Stimulated activated CD4-positive, alpha-beta T cell treated with anti-CD3 and anti-CD28 coated beads, Interleukin-4, amount 100 ng/mL, for 24 hours (primary cell): ENCODE measurements around the gene AHR.

ENCODE experiments used
- DNase-seq: peaks from one replicate; pipeline ENCODE4 v3.0.0-alpha.2; 2020

AHR gene

DNA sequence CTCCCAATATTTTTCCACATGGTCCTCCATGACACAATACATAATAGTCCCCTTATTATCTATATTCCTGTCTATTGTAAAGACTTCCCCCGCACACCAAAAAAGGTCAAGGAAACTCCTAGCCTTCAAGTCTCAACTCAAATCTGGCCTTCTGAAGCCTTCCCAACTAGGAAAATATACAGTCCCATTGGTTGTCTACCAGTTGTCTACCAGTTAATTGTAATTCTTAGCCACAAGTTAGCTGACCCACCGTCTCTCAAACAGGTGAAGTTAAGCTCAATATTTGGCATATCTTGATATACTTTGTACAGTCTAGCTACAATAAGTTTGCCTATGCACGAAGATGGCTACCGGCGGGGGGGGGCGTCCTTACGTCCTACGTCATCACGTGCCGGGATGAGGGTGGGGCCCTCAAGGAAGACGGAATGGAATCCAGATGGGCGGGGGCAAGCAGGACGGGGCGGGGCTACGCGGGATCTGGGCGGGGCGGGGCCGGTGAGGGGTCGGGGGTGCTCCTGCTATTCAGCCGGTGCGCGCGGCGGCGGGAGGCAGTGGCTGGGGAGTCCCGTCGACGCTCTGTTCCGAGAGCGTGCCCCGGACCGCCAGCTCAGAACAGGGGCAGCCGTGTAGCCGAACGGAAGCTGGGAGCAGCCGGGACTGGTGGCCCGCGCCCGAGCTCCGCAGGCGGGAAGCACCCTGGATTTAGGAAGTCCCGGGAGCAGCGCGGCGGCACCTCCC lies at the start of gene AHR:
AHR (plus strand) TSS at position 551 of the 738 bp plus-strand sequence. CDS start 613 bp downstream, outside the sequence.
- peak; percentile 93 for DNase-seq

DNA sequence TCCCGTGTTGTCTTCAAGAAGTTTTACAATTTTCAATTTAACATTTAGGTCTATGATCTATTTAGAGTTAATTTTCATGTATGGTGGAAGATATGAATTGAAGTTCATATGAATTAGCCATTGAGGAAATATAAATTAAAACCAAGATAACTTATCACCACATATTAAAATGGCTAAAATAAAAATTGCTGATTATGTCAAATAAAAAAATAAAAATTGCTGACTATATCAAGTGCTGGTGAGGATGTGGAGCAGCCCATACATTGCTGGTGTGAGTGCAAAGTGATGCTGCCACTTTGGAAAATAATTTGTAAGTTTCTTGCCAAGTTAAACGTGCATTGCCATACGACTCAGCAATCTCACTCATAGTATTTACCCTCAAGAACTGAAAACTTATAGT lies 44.6 kb upstream of the AHR start:
- no peak for DNase-seq

DNA sequence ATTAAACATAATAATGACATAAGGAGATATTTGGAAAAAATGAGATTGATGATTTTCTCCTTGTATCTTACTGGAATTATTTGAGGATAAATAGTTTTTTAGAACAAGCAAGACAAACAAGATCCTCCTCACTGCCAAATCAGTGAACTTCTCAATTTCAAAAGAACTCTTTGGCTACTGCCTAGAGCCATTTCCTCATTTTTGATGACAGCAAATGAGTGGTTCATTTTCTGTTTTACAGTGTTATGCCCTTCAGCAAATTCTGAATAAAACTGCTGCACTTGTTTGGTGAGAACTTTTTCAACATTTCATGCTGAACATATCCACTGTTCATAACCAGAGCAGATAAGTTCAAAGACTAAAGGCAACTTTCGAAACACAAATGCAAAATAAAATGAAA lies 42.5 kb upstream of the AHR start:
- no peak for DNase-seq

DNA sequence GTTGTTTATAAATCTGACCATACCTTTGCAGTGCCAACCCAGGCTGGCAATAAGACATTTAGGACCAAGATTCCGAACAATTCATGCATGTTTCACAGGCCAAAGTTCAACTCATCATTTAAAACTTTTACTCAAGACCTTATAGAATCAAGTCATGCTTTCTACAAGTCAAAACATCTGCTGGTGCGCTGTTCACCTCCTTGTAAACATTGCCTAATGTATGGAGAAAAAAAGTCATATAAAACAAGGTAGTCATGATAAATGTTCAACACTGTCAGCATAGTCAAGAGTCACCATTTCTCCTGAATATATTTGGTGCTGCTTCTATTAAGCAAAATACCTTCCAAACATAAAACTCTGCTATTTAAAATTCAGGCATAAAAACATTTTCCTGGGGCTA lies 42.1 kb upstream of the AHR start:
- no peak for DNase-seq

DNA sequence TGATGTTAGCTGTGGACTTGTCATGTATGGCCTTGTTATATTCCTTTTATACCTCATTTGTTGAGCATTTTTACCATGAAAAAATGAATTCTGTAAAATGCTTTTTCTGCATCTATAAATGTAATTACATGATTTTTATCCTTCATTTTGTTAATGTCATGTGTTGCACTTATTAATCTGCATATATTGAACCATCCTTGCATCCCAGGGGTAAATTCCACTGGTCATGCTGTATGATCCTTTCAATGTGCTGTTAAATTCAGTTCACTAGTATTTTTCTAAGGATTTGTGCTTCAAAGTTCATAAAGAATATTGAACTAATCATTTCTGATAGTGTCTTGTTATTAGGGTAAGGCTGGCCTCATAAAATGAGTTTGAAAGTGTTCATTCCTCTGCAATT lies 31.9 kb upstream of the AHR start:
- no peak for DNase-seq

DNA sequence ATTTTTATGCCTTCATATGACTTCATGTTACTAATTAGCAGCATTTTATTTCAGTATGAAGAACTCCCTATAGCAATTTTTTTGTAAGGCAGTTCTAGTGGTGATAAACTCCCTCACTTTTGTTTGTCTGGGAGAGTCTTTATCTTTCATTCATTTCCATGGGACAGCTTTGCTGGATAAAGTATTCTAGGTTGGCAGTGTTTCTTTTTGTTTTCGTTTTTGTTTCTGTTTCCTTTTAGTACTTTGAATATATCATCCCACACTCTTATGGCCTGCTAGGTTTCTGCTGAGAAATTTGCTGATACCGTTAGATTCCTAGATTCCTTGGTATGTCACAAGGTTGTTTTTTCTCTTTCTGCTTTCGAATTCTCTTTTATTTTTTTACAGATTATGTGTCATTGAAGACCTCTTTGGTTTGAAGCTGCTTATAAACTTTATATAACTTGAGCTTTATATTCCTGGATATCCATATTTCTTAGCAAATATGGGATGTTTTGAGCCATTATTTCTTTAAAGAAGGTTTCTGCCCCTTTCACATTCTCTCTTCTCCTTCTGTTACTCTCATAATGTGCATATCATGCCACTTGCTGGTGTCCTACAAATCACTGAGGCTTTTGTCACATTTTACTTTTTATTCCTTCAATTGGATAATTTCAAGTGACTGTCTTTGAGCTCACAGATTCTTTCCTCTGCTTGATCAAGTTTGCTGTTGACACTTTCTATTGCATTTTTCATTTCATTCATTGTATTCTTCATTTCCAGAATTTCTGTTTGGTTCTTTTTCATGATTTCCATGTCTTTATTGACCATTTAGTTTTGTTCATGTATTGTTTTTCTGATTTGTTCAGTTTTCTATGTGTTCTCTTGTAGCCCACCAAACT lies 28.9 kb upstream of the AHR start:
- no peak for DNase-seq

DNA sequence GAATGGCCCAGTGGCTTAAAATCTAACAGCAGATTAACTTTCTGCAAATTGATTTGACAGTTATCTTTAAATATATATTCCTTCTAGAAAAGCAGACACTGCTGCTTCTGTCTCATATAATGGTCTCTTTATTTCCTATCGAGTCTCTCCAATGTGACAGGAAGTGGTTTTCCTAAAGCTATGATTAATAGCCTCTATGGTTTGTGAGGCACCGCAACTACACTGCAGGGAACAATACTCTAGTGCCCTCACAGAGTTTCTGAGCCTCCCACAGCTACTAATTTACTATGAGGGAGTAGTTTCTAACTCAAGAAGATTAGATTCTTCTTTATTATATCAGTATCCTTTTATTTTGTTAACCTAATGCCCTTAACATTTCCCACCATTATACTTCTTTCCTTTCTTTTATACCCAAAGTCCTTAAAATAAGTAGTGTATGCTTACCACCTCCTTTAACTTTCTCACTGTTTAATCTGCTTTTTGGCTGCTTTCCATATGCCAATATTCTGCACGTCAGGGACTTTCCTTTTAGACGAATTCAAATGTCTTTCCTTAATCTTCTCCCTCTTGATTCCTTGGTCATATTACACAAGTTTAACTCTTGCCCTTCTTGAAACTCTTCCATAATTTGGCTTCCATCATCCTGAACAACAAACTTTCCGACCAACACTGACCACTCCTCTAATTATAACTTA lies 23.8 kb upstream of the AHR start:
- peak; percentile 39 for DNase-seq

DNA sequence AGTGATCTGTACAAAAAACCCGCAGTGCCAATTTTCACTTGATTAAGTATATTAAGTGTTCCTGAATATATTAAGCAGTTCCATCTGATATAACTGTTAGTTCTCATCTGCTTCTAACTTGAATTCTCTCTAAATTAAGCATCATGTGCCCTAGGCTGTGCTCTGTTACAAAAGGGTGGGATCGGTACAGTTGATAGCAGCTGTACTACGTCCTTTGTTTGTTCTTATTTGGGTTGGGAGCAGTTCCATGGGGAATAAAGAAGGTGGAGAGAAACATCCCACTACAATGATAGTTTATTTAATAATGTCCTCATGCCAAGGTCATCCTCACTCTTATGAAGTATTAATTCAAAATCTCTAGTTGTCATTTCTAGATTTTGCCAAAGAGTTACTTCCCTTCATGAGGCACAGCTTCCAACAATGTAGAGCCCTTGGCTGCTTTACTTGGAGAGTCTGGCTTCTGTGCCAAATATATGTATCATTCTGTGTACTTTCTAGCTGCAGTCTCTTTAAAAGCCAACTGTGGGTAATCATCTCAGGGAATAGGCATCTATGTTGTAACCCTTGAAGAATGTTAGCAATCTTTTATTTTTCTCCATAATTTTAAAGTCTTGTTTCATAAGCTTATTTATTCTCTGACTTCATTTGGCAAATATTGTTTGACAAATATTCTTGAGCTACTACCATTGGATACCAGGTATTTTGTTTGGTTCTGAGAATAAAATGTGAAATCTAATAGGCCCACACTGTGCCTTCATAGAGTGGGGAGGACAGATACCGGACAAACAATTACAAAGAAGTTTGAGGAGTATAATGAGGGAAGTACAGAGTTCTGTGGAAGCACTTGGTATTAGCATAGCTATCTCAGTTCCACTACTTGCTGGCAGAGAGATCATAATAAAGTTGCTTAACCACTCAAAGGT lies 22.4 kb upstream of the AHR start:
- no peak for DNase-seq

DNA sequence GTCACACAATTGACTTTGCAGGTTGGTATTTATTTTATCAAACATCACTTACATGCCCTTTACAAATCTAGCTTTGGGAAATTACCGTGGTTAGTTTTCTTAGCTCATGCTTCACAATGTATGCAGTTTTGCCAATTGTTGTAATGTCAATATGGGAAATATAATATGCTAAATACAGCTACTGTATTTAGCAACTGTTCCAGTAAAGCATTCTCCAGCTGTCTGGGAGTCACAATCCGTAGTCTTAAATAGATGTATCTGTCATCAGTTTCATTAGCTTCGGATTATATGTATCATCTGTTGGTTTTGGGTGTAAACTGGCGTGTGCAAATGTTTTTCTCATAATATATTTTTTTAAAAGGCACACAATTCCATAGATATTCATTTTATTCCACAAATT lies 19.4 kb upstream of the AHR start:
- DNase-seq: no peak

DNA sequence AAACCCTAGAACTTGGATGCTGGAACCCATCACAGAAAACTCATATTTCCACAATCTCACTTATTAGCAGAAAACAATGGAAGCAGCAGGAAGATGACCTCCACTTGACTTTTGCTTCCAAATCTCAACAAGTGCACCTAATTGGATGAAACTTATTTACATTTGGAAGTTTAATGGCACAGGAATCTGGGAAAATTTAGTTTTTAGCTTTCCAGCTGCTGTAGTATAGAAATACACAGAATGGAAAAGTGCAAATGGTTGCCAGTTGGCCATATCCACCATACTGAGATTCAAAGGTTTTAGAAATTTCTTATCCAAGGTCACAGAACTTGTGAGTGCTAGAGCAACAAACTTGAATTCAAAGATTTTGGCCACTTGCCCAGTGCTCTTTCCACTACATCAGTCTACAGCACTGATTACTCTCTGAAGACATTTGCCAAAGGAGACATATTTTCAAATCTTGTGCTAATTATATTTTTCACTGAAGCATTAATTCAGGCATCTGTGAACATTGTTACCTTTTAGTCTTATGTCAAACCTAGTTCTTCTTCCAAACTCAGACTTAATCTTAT lies 9.3 kb upstream of the AHR start:
- no peak for DNase-seq

DNA sequence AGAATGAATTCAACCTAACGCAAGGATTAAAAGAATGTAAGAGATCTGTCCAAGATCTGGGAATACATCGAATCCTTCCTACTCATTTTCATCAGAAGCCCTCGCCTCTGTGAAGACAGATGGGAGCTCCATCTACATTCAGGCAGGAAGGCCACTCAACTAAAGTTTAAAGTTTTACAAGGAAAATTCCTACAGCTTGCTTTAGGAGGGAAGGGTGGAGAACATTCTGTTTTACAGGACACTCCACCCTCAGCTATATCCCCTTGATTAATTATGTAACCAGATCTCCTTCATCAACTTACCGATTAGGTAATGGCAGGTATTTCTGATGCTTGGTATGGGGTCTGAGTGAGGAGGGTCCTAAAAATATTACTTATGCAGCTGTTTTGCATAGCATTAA lies 5.6 kb upstream of the AHR start:
- no peak for DNase-seq

DNA sequence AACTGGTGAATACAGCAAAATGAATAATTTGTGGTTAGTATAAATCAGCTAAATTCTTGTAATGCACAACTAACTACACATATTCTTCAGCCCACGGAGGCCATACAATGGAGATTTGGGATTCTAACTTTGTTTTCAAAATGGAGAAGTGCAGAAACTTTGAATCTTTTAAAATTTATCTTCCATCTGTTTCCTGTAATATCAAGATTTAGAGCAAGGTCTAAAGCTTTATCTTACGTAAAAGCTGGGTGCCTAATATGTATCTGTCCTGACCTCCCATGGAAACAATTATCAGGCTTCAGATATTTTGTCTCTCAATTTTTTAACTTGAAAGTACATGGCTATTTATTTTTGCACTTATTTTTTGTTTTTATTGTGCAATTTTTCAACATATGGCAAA lies 5.0 kb upstream of the AHR start:
- no peak for DNase-seq

DNA sequence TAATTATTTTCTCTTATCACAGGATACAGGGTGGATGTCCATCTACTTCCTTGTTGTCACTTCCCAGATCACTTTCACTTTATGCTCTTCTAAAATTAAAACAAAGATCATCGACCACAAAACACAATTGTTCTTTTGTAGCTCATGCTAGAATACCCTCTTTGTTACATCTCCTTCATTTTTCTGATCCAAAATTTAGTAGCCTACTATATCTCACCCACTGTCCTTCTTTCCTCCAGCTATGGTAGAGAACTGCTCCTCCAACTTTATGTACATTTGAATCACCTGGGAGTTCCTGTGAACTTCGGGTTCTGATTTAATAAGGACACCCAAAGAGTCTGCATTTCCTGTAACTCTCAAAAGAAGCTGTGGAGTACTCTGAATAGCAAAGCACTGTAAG lies 1.2 kb upstream of the AHR start:
- no peak for DNase-seq

DNA sequence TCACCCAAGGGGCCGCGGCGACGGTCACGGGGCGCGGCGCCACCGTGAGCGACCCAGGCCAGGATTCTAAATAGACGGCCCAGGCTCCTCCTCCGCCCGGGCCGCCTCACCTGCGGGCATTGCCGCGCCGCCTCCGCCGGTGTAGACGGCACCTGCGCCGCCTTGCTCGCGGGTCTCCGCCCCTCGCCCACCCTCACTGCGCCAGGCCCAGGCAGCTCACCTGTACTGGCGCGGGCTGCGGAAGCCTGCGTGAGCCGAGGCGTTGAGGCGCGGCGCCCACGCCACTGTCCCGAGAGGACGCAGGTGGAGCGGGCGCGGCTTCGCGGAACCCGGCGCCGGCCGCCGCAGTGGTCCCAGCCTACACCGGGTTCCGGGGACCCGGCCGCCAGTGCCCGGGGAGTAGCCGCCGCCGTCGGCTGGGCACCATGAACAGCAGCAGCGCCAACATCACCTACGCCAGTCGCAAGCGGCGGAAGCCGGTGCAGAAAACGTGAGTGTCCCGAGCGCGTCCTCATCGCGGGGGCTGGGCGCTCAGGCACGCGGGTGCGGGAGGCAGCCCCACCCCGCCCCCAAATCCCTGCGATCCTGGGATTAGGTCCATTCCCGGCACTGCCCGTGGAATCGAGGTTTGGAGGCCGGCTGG lies 509 bp downstream of the AHR start:
- DNase-seq: peak; percentile 64

DNA sequence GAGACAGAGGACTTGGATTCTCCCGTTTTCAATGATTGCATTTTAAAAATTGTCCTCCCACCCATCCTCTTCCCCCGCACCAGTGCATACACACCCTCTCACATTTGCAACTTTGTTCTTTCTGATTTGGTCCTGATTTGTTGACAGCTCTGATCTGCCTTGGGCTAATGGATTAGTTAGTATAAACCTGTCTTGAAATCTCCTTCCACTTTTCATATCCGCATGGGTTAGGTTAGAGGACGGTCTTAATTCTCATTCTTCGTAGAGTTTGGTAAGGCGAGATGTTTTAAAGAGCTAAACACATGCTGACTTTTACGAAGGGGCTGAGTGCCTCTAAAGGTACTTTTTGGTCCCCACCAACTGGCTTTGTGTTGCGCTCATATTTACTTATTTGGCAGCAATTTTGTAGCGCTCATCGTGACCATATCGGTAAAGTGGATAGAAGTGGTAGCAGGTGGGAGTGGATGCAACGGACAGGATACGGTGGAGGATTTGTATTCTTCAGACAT lies 1.1 kb downstream of the AHR start:
- DNase-seq: peak; percentile 27

DNA sequence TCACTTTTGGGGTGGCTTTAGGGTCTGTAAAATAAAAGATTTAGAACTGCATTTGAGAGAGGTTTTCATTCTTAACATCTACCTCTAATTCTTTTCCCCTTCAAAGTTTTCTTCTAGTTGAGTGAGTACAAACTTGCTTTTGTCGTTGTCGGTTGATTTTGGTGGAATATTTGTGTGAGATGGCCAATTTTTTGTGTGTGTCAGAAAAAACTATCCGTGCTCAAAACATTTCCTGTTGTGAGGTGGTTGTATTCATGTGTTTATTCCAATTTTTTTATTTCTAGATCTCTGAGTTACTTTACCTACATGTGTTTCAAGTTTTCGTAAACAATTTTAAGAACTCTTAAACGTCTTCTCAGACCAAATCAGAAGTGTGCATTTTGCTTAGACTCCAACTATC lies 1.6 kb downstream of the AHR start:
- DNase-seq: no peak

DNA sequence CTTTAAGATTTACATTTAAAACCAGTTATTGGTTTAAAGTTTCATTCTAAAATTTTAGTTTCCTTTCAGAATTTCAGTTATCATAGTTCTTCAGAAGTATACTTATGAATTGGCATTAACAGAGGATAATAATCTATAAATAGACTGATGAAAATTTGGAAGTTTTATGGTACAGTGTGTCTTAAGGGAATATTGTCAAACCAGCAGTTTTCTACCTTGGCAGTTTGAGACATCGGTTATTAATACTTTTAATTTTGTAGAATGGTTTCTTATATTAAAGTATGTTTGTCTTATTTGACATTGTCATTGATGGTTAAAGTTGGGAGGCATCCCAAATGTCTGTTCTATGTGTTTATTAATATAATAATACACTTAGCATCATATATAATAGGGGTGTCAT lies 2.0 kb downstream of the AHR start:
- no peak for DNase-seq

DNA sequence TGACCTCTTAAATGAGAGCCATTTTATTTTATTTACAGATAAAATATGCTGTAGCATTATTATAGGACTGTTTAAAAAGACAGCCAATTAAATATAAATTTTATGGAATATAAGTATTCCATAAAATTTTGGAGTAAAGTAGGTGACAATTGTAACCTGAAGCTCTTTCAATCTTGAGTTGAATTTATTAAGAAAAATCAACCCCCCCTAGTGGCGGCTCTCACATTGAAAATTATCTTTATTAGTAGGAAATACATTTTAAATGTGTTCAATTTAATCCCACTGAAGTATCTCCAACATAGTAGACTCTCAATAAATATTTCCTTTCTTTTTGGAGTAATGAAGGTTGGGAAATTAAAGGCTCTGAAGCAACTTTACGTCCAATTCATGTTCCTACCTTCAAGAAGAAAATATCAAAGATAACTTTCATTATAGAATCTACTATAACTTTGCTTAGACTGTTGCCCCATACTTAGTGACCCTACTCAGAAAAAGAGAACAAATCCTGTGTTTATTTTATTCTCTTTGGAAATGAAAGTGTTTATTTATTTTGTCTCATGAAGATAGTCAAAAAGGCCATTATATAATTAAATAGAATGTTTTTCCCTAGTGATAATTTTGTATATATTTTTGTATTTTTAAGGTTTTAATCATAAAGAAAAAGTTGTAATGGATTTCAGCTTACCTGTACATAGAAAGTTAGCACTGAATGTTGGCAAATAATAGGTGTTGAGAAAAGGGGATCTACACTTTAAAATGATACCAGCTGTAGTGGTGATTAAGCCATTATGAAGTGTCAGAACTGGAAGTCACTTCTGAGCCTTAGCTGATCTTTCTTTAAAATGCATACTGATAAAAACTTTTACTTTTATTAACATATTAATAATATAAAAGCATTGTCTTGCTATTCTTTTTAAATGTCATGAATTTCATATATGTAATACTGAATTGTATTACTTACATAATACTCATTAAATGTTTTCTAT lies 3.3 kb downstream of the AHR start:
- peak; percentile 62 for DNase-seq

DNA sequence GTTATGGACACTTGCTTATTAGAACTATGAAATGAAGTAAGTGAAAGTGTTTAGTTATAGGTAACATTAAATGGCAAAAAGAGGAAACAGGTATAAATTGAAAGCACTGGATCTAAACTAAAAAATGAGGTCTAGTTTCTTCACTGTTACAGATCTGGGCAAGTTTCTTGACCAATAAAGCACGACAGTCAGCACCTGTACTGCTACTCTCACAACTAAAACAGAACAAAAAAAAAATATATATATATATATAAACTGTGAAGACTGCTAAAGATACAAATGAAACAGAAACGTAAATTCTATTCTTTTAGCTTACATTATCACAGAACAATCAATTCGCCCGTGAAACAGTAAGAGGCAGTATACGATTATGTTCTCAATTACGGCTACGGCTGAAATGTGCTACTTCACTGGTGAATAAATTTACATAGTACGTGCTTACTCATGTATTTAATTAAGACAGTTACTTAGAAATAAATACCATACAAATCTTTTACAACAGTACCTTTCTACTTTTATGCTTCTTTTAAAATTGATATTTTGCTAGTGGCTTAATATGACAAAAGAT lies 4.2 kb downstream of the AHR start:
- no peak for DNase-seq

DNA sequence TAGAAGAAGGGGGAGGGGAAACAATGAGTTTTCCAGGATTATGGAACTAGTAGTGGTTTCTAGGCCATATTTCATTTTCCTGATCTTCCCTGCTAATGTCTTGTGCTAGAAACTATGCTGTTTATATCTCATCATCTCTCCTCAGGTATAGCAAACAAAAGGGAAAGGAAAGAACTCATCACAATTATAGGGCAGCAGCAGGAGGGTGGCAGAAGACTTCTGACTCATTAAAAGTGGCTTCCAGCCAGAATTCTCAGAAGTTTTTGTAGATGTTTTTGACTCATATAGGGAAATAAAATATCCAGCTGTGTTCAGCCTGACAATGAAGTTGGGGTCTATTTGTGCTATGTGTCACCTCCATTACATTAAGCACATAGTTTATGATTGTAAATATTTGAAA lies 6.5 kb downstream of the AHR start:
- DNase-seq: peak; percentile 56
